ENCODE data around the gene SLC37A1.

Gene SLC37A1

DNA sequence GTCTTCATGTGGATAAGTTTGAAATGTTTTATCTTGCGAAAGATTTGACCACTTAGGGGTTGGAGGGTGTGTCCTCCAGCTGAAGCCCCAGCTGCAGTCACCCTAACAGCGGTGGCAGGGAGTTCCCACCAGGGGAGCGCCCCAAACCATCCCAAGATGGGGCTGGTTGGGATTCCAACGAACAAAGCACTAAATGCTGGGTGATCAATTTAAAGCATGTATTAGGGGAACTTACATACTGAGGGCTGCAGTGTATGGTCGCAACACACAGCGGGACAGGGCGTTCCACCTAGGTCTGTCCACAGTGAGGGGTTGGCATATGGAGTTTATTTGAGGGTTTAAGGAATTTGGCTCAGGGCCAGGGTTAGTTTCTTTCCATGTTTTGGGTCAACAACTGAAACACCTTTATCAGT, 26.3 kb downstream of the SLC37A1 start:
- TF ChIP-seq ZFX (IDR thresholded peaks at IDR 0.05; ENCODE audit: borderline replicate concordance) = no peak
- TF ChIP-seq, protein P1, sequence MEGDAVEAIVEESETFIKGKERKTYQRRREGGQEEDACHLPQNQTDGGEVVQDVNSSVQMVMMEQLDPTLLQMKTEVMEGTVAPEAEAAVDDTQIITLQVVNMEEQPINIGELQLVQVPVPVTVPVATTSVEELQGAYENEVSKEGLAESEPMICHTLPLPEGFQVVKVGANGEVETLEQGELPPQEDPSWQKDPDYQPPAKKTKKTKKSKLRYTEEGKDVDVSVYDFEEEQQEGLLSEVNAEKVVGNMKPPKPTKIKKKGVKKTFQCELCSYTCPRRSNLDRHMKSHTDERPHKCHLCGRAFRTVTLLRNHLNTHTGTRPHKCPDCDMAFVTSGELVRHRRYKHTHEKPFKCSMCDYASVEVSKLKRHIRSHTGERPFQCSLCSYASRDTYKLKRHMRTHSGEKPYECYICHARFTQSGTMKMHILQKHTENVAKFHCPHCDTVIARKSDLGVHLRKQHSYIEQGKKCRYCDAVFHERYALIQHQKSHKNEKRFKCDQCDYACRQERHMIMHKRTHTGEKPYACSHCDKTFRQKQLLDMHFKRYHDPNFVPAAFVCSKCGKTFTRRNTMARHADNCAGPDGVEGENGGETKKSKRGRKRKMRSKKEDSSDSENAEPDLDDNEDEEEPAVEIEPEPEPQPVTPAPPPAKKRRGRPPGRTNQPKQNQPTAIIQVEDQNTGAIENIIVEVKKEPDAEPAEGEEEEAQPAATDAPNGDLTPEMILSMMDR (IDR thresholded peaks at IDR 0.05) = no peak
- H3K27ac ChIP-seq = no peak overlapping the region

DNA sequence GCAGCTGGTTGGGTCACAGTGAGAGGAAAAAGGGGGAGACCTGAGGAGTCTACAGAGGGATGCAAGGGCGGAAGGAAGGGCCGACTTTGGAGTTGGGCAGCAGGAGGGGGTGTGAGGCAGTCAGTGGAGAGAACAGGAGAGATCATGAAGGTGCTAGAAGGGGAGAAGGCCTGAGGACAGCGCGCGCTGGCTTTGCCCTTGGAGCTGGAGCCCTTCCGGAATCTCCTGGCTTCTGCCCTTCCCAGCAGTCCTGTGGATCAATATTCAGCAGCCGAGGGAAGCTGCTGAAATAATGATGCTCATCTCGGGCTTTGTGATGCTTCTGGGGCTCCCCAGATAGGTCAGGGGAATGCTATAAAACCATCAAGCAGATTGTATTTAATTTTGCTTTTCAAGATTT, 26.7 kb downstream of the SLC37A1 start:
- H3K27ac ChIP-seq = no peak overlapping the region
- TF ChIP-seq ZFX (IDR thresholded peaks at IDR 0.05; ENCODE audit: borderline replicate concordance) = no peak
- TF ChIP-seq, protein P1 (IDR thresholded peaks at IDR 0.05) = no peak

DNA sequence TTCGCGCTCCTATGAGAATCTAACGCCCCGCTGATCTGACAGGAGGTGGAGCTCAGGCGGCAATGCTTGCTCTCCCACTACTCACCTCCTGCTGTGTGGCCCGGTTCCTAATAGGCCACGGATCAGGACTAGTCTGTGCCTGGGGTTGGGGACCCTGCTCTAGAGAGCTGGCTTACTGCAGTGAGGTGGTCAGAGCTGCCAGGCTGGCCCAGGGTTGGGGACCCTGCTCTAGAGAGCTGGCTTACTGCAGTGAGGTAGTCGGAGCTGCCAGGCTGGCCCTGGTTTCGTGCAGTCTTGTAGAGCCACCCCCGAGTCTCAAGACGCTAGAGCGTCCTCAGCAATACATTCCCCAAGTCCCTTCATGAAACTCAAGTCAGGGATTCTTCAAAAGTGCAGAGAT, 27.5 kb downstream of the SLC37A1 start:
- no peak overlapping the region for H3K27ac ChIP-seq
- no peak for TF ChIP-seq ZFX (IDR thresholded peaks at IDR 0.05; ENCODE audit: borderline replicate concordance)
- TF ChIP-seq, protein P1 (IDR thresholded peaks at IDR 0.05) = no peak

DNA sequence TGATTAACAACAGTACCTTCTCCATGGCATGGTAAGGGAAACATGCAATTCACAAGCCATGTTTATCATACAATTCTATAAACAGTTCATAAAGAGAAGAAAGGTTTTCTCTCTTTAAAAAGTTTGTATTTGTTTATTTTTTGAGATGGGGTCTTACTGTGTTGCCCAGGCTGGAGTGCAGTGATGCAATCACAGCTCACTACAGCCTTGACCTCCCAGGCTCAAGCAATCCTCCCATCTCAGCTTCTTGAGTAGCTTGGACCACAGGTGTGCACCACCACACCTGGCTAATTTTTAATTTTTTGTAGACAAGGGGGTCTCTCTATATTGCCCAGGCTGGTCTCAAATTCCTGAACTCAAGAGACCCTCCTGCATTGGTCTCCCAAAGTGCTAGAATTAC, 28.0 kb downstream of the SLC37A1 start:
- no peak for TF ChIP-seq ZFX (IDR thresholded peaks at IDR 0.05; ENCODE audit: borderline replicate concordance)
- TF ChIP-seq, protein P1 (IDR thresholded peaks at IDR 0.05) = no peak
- no peak overlapping the region for H3K27ac ChIP-seq

DNA sequence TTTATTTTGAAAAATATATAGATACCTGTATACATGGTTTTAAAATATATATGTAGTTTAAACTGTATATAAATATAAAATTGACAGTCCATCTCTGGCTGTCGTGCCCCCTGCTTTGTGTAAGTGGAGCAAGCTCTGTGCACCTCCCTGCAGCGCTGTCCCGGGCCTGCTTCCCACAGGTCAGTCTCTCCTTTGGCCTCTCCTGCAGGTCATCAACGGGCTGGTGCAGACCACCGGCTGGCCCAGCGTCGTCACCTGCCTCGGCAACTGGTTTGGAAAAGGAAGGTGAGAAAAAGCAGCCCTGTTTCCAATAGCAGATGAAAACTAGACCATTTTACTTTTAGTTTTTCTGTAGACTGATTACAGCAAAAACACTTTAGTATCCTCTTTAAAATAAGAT, 28.5 kb downstream of the SLC37A1 start:
- no peak overlapping the region for H3K27ac ChIP-seq
- TF ChIP-seq ZFX (IDR thresholded peaks at IDR 0.05; ENCODE audit: borderline replicate concordance) = no peak
- TF ChIP-seq, protein P1 (IDR thresholded peaks at IDR 0.05) = no peak

DNA sequence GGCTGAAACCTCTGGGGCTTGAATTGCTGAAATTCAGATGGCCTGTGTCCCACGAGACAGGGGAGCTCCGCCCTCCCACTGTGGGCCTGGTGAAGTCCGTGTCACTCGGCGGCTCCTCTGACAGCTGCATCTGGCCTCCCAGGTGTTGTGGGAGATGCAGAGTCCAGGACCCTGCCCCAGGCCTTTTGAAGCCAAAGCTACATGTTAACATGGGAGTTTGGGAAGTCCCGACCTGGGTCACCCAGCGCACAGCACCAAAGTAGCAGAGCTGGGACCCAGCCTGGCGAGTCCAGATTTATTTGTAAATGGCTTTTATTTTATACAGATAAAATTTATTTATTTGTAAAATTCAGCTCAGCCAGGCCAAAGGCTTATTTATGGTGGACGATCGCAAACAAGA, 28.9 kb downstream of the SLC37A1 start:
- H3K27ac ChIP-seq = no peak overlapping the region
- no peak for TF ChIP-seq ZFX (IDR thresholded peaks at IDR 0.05; ENCODE audit: borderline replicate concordance)
- TF ChIP-seq, protein P1 (IDR thresholded peaks at IDR 0.05) = no peak

DNA sequence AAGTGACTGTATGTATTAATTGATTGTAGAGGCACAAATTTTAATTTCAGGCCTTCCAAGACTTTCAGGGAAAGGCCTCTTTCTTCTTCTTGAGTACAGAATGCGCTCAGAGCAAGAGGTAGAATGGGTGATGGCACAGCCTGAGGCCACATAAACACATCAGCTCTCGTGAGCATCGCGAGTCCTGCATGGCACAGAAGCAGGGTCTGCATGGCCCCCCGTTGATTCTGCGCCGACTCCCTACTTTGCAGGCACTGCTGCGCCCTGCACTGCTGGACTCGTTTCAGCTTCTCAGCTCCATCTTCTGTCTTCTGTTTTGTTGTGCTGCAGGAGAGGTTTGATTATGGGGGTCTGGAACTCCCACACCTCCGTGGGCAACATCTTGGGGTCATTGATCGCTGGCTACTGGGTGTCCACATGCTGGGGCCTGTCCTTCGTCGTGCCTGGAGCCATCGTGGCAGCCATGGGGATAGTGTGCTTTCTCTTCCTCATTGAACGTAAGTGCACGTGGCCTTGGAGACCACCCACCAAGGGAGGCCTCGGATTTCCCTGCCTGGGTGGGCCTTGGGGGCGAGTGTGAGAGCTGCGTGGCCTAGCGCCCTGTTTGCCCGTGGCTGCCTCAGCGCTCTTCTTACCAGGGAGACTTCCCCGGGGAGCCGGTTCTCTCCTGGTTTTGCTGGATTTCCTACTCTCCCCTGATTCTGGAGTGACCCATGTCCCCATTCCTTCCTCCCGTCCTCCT, 29.6 kb downstream of the SLC37A1 start:
- TF ChIP-seq, protein P1 (IDR thresholded peaks at IDR 0.05) = no peak
- no peak for TF ChIP-seq ZFX (IDR thresholded peaks at IDR 0.05; ENCODE audit: borderline replicate concordance)

More for the DNA sequence above, 29.6 kb downstream of the SLC37A1 start:
- H3K27ac ChIP-seq = no peak overlapping the region

All from 22Rv1 (cell line).